Peyer's patch (tissue), 4 donors: ENCODE results near the gene ITGAL. TPM values are rescaled to one million over a fixed set of nuclear protein-coding genes. Genes with fewer than 3 reads are reported as not detected.

ENCODE experiments used
- DNase-seq, 3 donors: peaks; one replicate each; pipeline ENCODE4 v3.0.0-alpha.2; 2017 to 2019
- H3K27ac ChIP-seq, 4 donors: fragments of 200-600 bp; sonication (generic); one replicate each; pipeline ENCODE4 v1.5.1; 2016 to 2019
- H3K27me3 ChIP-seq, 2 donors: fragments of 200-600 bp; sonication (generic); one replicate each; pipeline ENCODE4 v1.5.1; 2019
- H3K36me3 ChIP-seq, 3 donors: fragments of 200-600 bp; sonication (generic); one replicate each; pipeline ENCODE4 v1.5.1; 2016 to 2019
- H3K4me1 ChIP-seq, 4 donors: fragments of 200-600 bp; sonication (generic); one replicate each; pipeline ENCODE4 v1.5.1; 2016 to 2019
- H3K4me3 ChIP-seq, 4 donors: fragments of 200-600 bp; sonication (generic); 1 replicate in 3 of 4; 2 replicates in 1 of 4; pipeline ENCODE4 v1.5.1; 2016 to 2019; ENCODE audit warnings: mild to moderate bottlenecking in 1 of 4
- H3K9me3 ChIP-seq, 4 donors: fragments of 200-600 bp; sonication (generic); one replicate each; pipeline ENCODE4 v1.5.1; 2016 to 2019; ENCODE audit warnings: mild to moderate bottlenecking in 1 of 4
- POLR2A ChIP-seq, 2 donors: fragments of 450-650 bp; IDR thresholded peaks; one replicate each; pipeline ENCODE4 v1.5.1; 2017; ENCODE audit warnings: antibody characterized with exemption in 2 of 2, mild to moderate bottlenecking in 2 of 2, moderate library complexity in 2 of 2
- total RNA-seq, 4 donors: library from RNA; depleted of rRNA; stranded (reverse); fragments of >200 nt; gene quantifications; one replicate each; pipeline ENCODE4 v1.1.0, GENCODE V29; 2016
- TF ChIP-seq, protein P1 (sequence below), 6 experiments: fragments of 450-650 bp in 4 of 6; fragments of 200-600 bp in 2 of 6; sonication (generic) in 1 of 6; IDR thresholded peaks; one replicate each; pipeline ENCODE4 v1.5.1; 2017 to 2019; ENCODE audit warnings: antibody characterized with exemption in 6 of 6, mild to moderate bottlenecking in 3 of 6, moderate library complexity in 1 of 6

The ITGAL gene
- total RNA-seq, 4 donors from 2014 or later, result 4.3 to 52.0 (median 13.0) TPM

DNA sequence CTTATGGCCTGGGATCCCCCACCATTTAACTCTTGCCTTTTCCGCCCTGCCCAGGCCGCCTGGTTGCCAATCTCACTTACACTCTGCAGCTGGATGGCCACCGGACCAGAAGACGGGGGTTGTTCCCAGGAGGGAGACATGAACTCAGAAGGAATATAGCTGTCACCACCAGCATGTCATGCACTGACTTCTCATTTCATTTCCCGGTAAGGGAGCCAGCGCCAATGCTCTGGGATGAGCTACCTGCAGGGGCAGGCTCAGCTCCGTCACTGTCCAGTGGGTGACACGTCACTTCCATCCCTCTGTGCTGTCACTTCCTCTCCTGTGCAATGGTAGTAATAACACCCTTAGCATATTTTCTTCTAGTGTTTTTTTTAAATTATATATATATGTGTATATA is 26.7 kb downstream of the ITGAL start:
- Histone ChIP-seq H3K4me3 (no peak overlapping the region), H3K9me3 (no peaks in the 10 kb centered on the region), H3K27ac (no peak overlapping the region), H3K36me3 (no peaks in the 10 kb centered on the region), H3K4me1 (no peaks in the 10 kb centered on the region), H3K27me3 (no peaks in the 10 kb centered on the region)
- no peak for DNase-seq
- no peak for TF ChIP-seq POLR2A (IDR thresholded peaks at IDR 0.05)
- TF ChIP-seq, protein P1, sequence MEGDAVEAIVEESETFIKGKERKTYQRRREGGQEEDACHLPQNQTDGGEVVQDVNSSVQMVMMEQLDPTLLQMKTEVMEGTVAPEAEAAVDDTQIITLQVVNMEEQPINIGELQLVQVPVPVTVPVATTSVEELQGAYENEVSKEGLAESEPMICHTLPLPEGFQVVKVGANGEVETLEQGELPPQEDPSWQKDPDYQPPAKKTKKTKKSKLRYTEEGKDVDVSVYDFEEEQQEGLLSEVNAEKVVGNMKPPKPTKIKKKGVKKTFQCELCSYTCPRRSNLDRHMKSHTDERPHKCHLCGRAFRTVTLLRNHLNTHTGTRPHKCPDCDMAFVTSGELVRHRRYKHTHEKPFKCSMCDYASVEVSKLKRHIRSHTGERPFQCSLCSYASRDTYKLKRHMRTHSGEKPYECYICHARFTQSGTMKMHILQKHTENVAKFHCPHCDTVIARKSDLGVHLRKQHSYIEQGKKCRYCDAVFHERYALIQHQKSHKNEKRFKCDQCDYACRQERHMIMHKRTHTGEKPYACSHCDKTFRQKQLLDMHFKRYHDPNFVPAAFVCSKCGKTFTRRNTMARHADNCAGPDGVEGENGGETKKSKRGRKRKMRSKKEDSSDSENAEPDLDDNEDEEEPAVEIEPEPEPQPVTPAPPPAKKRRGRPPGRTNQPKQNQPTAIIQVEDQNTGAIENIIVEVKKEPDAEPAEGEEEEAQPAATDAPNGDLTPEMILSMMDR (IDR thresholded peaks at IDR 0.05), result no peak

DNA sequence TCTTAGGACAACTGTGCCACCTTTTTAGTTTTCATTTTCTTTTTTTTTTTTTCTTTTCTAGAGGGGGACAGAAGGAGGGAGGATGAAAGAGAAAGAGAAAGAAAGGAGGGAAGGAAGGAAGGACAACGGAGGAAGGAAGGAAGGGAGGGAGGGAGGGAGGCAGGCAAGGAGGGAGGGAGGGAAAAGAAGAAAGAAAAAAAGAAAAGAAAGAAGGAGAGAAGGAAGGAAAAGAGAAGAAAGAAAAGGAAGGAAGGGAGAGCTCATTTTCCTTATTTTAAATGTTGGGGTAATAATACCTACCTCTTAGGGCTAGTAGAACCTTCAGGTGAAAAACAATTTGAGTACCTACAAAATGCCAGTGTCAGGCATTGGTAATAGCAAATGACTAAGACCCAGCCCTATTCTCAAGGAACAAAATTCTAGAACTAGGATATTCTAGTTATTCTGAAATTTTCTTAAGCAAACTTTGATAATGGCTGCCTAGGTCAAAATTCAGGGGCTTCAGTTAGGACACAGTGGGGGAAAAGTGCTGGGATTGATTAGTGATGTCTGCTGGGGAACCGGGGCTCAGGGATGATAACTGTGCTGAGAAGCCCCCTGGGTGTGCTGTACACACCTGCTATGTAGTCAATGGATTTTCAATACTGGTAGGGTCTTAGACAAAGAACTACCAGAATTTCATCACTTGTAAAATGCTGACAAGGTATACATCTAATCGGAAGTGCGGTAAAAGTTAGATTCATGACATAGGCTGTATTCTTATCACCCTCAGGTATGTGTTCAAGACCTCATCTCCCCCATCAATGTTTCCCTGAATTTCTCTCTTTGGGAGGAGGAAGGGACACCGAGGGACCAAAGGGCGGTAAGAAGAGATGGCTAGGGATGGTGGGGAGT is 31.1 kb downstream of the ITGAL start:
- Histone ChIP-seq H3K4me3 (no peak overlapping the region), H3K9me3 (no peaks in the 10 kb centered on the region), H3K4me1 (no peaks in the 10 kb centered on the region), H3K27me3 (no peaks in the 10 kb centered on the region), H3K27ac (no peak overlapping the region), H3K36me3 (no peaks in the 10 kb centered on the region)
- no peak for DNase-seq
- TF ChIP-seq, protein P1 (IDR thresholded peaks at IDR 0.05), result no peak
- TF ChIP-seq POLR2A (IDR thresholded peaks at IDR 0.05), result no peak

DNA sequence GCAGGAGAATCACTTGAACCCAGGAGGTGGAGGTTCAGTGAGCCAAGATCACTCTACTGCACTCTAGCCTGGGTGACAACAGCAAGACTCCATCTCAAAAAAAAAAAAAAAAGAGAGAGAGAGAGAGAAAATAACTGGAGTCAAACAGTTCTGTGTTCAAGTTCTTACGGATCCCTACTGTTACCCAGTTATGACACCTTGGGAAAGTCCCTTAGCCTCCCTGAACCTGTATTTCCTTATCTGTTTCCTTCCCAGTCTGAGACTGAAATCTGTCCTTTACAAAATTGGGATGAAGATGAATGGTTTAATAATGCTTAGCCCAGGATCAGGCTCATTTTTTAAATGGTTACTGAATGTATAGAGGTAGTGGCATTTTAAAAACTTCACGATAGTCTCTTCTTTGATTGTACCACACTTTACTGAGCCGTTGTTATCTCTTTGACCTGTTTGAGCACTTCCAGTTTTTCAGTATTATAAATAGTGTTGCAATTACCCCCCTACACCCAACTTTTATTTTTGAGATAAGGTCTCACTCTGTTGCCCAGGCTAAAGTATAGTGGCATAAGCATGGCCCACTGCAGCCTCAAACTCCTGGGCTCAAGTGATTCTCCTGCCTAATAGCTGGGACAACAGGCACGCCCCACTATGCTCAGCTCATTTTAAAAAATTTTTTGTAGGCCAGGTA is 36.7 kb downstream of the ITGAL start:
- H3K9me3 ChIP-seq, result no peaks in the 10 kb centered on the region
- no peaks in the 10 kb centered on the region for H3K27me3 ChIP-seq
- no peaks in the 10 kb centered on the region for H3K36me3 ChIP-seq
- H3K27ac ChIP-seq, result no peak overlapping the region
- DNase-seq, result no peak
- H3K4me3 ChIP-seq, result no peak overlapping the region
- H3K4me1 ChIP-seq, result no peaks in the 10 kb centered on the region
- TF ChIP-seq, protein P1 (IDR thresholded peaks at IDR 0.05), result no peak
- no peak for TF ChIP-seq POLR2A (IDR thresholded peaks at IDR 0.05)

DNA sequence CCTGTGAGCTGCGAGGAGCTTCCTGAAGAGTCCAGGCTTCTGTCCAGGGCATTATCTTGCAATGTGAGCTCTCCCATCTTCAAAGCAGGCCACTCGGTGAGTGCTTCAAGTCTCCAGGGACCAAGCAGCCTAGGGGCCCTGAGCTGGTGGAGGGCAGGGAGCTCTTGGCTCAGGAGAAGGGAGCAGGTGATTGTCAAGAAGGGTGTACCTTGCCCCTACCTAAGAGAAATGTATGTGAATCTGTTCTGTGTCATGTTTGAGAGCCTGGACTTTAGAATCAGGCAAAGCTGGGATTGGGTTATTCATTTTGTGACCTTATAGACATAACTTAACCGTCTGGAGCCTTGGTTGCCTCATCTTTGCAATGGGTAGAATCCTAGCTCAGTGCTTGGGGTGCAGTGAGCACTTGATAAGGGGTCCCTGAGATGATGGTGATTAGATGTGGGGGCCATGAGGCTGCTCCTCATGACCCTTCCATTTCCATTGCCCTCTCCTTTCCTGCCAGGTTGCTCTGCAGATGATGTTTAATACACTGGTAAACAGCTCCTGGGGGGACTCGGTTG is 37.9 kb downstream of the ITGAL start:
- H3K4me1 ChIP-seq, result no peaks in the 10 kb centered on the region
- H3K27me3 ChIP-seq, result no peaks in the 10 kb centered on the region
- no peaks in the 10 kb centered on the region for H3K36me3 ChIP-seq
- no peaks in the 10 kb centered on the region for H3K9me3 ChIP-seq
- DNase-seq, result no peak
- H3K27ac ChIP-seq, result peak overlapping the region in 2 of 4 donors; percentile 48 to 67
- no peak for TF ChIP-seq POLR2A (IDR thresholded peaks at IDR 0.05)
- TF ChIP-seq, protein P1 (IDR thresholded peaks at IDR 0.05), result no peak
- no peak overlapping the region for H3K4me3 ChIP-seq

DNA sequence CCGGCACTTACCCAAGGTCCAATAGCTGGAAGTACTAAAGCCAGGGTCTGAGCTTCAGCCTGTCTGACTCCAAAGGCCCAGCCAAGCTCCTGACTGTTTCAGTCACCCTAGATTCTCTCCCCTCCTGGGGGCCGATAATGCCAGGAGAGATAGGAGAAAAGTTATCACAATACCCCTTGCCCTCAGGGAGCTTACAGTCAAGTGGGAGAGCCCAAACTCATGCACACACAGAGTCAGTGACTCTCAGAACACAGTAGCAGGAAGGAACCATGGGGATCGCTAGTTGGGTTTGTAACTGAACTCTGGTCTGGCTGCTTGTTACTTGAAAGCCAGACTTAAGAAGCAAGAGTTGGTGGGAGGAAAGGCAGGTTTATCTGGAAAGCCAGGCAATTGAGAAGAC is 39.0 kb downstream of the ITGAL start:
- no peaks in the 10 kb centered on the region for H3K9me3 ChIP-seq
- DNase-seq, result no peak
- H3K4me1 ChIP-seq, result no peaks in the 10 kb centered on the region
- H3K27me3 ChIP-seq, result no peaks in the 10 kb centered on the region
- peaks cover 0 to under 1% (median 0%) of the 10 kb centered on the region in 3 donors for H3K36me3 ChIP-seq
- no peak for TF ChIP-seq POLR2A (IDR thresholded peaks at IDR 0.05)
- H3K27ac ChIP-seq, result no peak overlapping the region
- no peak overlapping the region for H3K4me3 ChIP-seq

DNA sequence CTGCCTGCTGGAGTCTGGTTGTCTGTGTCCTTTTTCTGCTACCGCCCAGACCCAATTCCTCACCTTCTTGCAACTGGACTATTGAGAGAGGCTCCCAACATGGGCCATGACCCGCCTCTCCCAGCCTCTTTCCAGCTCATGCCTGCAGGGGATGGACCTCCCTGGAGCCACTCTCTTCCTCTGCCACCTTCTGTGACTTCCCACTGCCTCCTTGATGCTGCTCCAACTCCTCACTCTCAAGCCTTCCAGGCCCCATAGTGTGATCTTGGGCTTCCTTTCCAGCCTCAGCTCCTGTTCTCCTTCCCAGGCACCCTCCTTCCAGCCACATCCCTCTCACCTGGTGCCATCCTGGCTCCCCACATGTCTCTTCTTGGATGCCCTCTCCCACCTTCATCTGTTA is 42.7 kb downstream of the ITGAL start:
- no peaks in the 10 kb centered on the region for H3K27me3 ChIP-seq
- H3K9me3 ChIP-seq, result no peaks in the 10 kb centered on the region
- TF ChIP-seq POLR2A (IDR thresholded peaks at IDR 0.05), result no peak
- TF ChIP-seq, protein P1 (IDR thresholded peaks at IDR 0.05), result no peak
- DNase-seq, result no peak
- H3K36me3 ChIP-seq, result peaks cover 0 to 6% (median 0%) of the 10 kb centered on the region in 3 donors
- no peaks in the 10 kb centered on the region for H3K4me1 ChIP-seq
- H3K4me3 ChIP-seq, result no peak overlapping the region
- no peak overlapping the region for H3K27ac ChIP-seq
